ENCODE results near the gene PSMG3.

Gene PSMG3

GRCh38 chr7:1562597-1563051, 7.2 kb downstream of the PSMG3 start:
- Mint-ChIP-seq H3K4me1 (ENCODE audit: low read depth) (peaks cover 32% of the 10 kb centered on the region), H3K27ac (peak overlapping the region; percentile 3), H3K4me3 (no peak overlapping the region), H3K27me3 (peaks cover 10% of the 10 kb centered on the region), H3K9me3 (no peaks in the 10 kb centered on the region), H3K36me3 (ENCODE audit: low read depth) (peaks cover 31% of the 10 kb centered on the region)
- intact Hi-C loops (cut with micrococcal nuclease), result no loop called here

- Mint-ChIP-seq H3K36me3 (ENCODE audit: low read depth) (peaks cover 26% of the 10 kb centered on the region), H3K9me3 (no peaks in the 10 kb centered on the region), H3K4me3 (no peak overlapping the region), H3K27me3 (peaks cover 10% of the 10 kb centered on the region), H3K4me1 (ENCODE audit: low read depth) (peaks cover 27% of the 10 kb centered on the region), H3K27ac (peak overlapping the region; percentile 3)
- intact Hi-C loops (cut with micrococcal nuclease), result no loop called here
Observed at GRCh38 chr7:1562116-1562515, 7.7 kb downstream of the PSMG3 start.

- Mint-ChIP-seq H3K27ac (peak overlapping the region; percentile 3), H3K4me3 (no peak overlapping the region), H3K9me3 (no peaks in the 10 kb centered on the region), H3K36me3 (ENCODE audit: low read depth) (peaks cover 18% of the 10 kb centered on the region), H3K4me1 (ENCODE audit: low read depth) (peaks cover 19% of the 10 kb centered on the region), H3K27me3 (peaks cover 11% of the 10 kb centered on the region)
- intact Hi-C loops (cut with micrococcal nuclease), result no loop called here
Observed at GRCh38 chr7:1561036-1561940, 8.5 kb downstream of the PSMG3 start.

- H3K9me3 Mint-ChIP-seq, result no peaks in the 10 kb centered on the region
- H3K36me3 Mint-ChIP-seq (ENCODE audit: low read depth), result peaks cover 11% of the 10 kb centered on the region
- intact Hi-C loops (cut with micrococcal nuclease), result no loop called here
- H3K27me3 Mint-ChIP-seq, result peaks cover 13% of the 10 kb centered on the region
- no peak overlapping the region for H3K27ac Mint-ChIP-seq
- peaks cover 12% of the 10 kb centered on the region for H3K4me1 Mint-ChIP-seq (ENCODE audit: low read depth)
- no peak overlapping the region for H3K4me3 Mint-ChIP-seq
Observed at GRCh38 chr7:1560620-1561031, 9.2 kb downstream of the PSMG3 start.

- peaks cover 5% of the 10 kb centered on the region for H3K4me1 Mint-ChIP-seq (ENCODE audit: low read depth)
- H3K9me3 Mint-ChIP-seq, result no peaks in the 10 kb centered on the region
- peaks cover 4% of the 10 kb centered on the region for H3K36me3 Mint-ChIP-seq (ENCODE audit: low read depth)
- peak overlapping the region; percentile 4 for H3K27ac Mint-ChIP-seq
- intact Hi-C loops (cut with micrococcal nuclease), result no loop called here
- H3K4me3 Mint-ChIP-seq, result no peak overlapping the region
- H3K27me3 Mint-ChIP-seq, result peaks cover 16% of the 10 kb centered on the region
Observed at GRCh38 chr7:1559626-1560590, 9.9 kb downstream of the PSMG3 start.

- H3K4me1 Mint-ChIP-seq (ENCODE audit: low read depth), result no peaks in the 10 kb centered on the region
- H3K36me3 Mint-ChIP-seq (ENCODE audit: low read depth), result no peaks in the 10 kb centered on the region
- no peak overlapping the region for H3K4me3 Mint-ChIP-seq
- peaks cover 18% of the 10 kb centered on the region for H3K27me3 Mint-ChIP-seq
- H3K9me3 Mint-ChIP-seq, result no peaks in the 10 kb centered on the region
- intact Hi-C loops (cut with micrococcal nuclease), result no loop called here
- peak overlapping the region; percentile 4 for H3K27ac Mint-ChIP-seq
Observed at GRCh38 chr7:1558841-1559625, 10.8 kb downstream of the PSMG3 start.

DNA sequence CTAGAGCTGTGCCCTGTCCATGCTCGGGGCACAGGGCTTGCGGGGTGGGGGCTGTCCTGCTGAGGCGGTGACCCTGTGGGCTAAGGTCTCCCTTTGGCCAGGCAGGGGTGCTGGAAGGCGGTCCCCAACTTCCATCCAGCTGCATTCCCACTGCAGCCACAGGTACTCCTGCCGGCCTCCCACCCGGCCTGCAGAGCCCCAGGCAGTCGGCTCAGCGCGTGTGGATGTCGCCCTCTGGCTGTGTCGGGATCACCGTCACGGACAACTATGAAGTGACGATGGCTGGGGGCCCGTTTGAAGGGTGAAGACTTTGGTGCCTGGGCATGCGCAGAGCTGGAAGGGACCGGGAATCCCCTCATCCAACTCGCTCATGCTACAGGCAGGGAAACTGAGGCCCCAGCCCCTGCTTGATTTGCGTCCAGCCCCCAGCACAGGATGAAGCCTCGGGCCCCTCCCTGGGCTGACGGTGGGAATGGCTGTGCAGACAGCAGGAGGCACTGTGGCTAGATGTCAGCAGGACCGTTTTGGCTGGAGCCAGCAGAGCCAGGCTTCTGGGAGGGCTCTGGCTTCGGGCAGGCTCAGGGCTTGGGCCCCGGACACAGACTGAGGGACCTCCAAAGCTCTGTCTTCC, 11.5 kb downstream of the PSMG3 start:
- Mint-ChIP-seq H3K9me3 (no peaks in the 10 kb centered on the region), H3K27ac (no peak overlapping the region), H3K4me3 (no peak overlapping the region), H3K36me3 (ENCODE audit: low read depth) (no peaks in the 10 kb centered on the region), H3K27me3 (peaks cover 18% of the 10 kb centered on the region), H3K4me1 (ENCODE audit: low read depth) (no peaks in the 10 kb centered on the region)
- intact Hi-C loops (cut with micrococcal nuclease), result no loop called here

- intact Hi-C loops (cut with micrococcal nuclease), result no loop called here
- Mint-ChIP-seq H3K9me3 (no peaks in the 10 kb centered on the region), H3K36me3 (ENCODE audit: low read depth) (no peaks in the 10 kb centered on the region), H3K4me3 (no peak overlapping the region), H3K27ac (no peak overlapping the region), H3K4me1 (ENCODE audit: low read depth) (no peaks in the 10 kb centered on the region), H3K27me3 (peaks cover 18% of the 10 kb centered on the region)
Observed at GRCh38 chr7:1557771-1558170, 12.1 kb downstream of the PSMG3 start.

DNA sequence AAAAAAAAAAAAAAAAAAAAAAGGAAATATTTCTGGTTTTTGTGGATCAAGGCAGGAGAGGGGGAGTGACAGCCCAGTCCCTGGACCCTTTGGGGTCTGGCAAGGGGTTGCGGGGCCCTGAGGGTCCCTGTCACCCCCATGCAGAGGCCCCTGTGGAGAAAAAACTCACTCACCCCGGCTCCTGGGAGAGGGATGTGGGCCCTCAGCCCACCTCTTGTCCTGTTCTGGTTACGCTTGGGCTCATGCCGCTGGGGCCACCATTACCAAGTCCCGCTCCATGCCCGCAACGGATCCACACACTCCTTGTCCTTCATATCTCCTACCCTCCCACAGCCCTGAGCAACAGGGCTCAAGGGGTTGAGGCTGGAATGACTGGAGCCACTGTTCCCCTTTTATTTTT, 12.8 kb downstream of the PSMG3 start:
- intact Hi-C loops (cut with micrococcal nuclease), result no loop called here
- Mint-ChIP-seq H3K4me3 (no peak overlapping the region), H3K9me3 (no peaks in the 10 kb centered on the region), H3K36me3 (ENCODE audit: low read depth) (no peaks in the 10 kb centered on the region), H3K27ac (no peak overlapping the region), H3K27me3 (peaks cover 14% of the 10 kb centered on the region), H3K4me1 (ENCODE audit: low read depth) (no peaks in the 10 kb centered on the region)

DNA sequence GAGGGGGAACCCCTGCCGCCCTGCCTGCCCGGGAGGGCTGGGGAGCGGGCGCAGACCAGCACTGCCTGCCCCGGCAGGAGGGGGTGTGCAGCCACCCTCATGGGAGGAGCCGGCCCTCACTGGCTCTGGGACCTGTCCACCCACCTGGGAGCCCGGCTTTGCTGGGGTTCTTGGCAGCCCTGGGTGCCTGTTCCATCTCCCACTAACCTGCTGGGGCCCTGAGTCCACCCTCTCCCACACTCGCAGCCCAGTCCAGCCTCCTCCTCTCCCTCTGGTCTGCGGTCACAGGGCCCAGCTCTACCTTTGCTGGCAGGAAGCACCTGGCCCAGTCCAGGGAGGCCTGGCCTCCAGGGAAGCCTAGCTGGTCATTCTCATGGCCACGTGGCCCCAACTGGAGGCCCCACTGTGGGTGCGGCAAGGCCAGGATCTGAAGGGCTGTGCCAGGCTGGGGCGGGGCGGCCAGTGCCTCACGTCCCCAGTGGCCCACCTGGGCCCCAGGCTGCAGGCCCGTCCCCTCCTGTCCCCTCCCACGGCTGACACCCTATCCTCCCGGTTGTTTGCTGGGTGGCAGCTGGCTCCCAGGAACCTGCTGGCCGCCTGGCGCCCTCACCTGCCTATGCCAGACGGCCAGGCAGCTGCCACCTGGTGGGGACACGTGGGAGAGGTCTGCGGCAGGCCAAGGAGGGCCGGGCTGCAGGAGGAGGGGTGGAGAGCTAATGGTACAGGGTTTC, 13.9 kb downstream of the PSMG3 start, which contains the start of gene TMEM184A:
Gene TMEM184A (minus strand): TSS at position 393 of the 731 bp plus-strand sequence. CDS start 721 bp downstream, outside the sequence.
- Mint-ChIP-seq H3K4me3 (no peak within 1 kb of the TSS), H3K9me3 (no peaks in the 10 kb centered on the region), H3K4me1 (ENCODE audit: low read depth) (no peaks in the 10 kb centered on the region), H3K36me3 (ENCODE audit: low read depth) (no peaks in the 10 kb centered on the region), H3K27me3 (peaks cover 13% of the 10 kb centered on the region), H3K27ac (no peak within 1 kb of the TSS)
- intact Hi-C loops (cut with micrococcal nuclease), result no loop called here

GRCh38 chr7:1555046-1555812, 14.6 kb downstream of the PSMG3 start:
- Mint-ChIP-seq H3K4me3 (no peak overlapping the region), H3K27ac (no peak overlapping the region), H3K36me3 (ENCODE audit: low read depth) (no peaks in the 10 kb centered on the region), H3K9me3 (no peaks in the 10 kb centered on the region), H3K27me3 (peaks cover 13% of the 10 kb centered on the region), H3K4me1 (ENCODE audit: low read depth) (no peaks in the 10 kb centered on the region)
- intact Hi-C loops (cut with micrococcal nuclease), result no loop called here
